K562 (cell line): ENCODE measurements around the gene BSPRY. TPM values are rescaled to one million over a fixed set of nuclear protein-coding genes. Genes with fewer than 3 reads are reported as not detected.
A peak's percentile ranks its signal among the peaks of the same experiment; 100 is the strongest.

ENCODE experiments used
- FOXK1 ChIP-seq: sonication (generic); formaldehyde crosslinking; IDR thresholded peaks from 2 replicates; pipeline ENCODE4 v1.8.0; 2022; ENCODE audit warnings: missing genetic modification reagents, mild to moderate bottlenecking, borderline replicate concordance
- KAT8 ChIP-seq: fragments of 450-650 bp; IDR thresholded peaks from 2 replicates; pipeline ENCODE4 v1.6.1; 2016; ENCODE audit warnings: low read depth, mild to moderate bottlenecking
- MYBL2 ChIP-seq, 2 experiments: fragments of 450-650 bp in 1 of 2; sonication (generic) in 1 of 2; formaldehyde crosslinking in 1 of 2; IDR thresholded peaks; 2 replicates each; pipeline versions ENCODE4 v1.6.1 to v1.8.1; 2017 to 2022; ENCODE audit warnings: borderline replicate concordance in 1 of 2, inconsistent platforms in 1 of 2, low read depth in 1 of 2, mild to moderate bottlenecking in 1 of 2, missing genetic modification reagents in 1 of 2, moderate library complexity in 1 of 2
- PHF8 ChIP-seq: fragments of 200-600 bp; sonication (generic); IDR thresholded peaks from 2 replicates; pipeline ENCODE4 v1.6.1; 2012; ENCODE audit warnings: mixed run types, mild to moderate bottlenecking, inconsistent platforms, low read length, moderate library complexity, borderline replicate concordance
- POLR3A ChIP-seq: IDR thresholded peaks from 2 replicates; pipeline ENCODE4 v1.6.1; 2011; ENCODE audit warnings: borderline replicate concordance, mild to moderate bottlenecking, moderate library complexity; ENCODE audit not compliant: insufficient read length, insufficient read depth; ENCODE audit errors: extremely low read depth
- PTTG1 ChIP-seq: fragments of 450-650 bp; IDR thresholded peaks from 2 replicates; pipeline ENCODE4 v1.6.1; 2016; ENCODE audit warnings: low read depth, mild to moderate bottlenecking, missing genetic modification characterization, missing compliant biosample characterization
- PURB ChIP-seq: sonication (generic); formaldehyde crosslinking; IDR thresholded peaks from 2 replicates; pipeline ENCODE4 v1.9.0; 2021; ENCODE audit warnings: low read depth, mild to moderate bottlenecking, missing genetic modification reagents
- RFX7 ChIP-seq: fragments of 250-450 bp; sonication (Bioruptor Pico); IDR thresholded peaks from 2 replicates; pipeline ENCODE4 v1.5.1; 2021; ENCODE audit warnings: mild to moderate bottlenecking
- SIX5 ChIP-seq, 2 experiments: IDR thresholded peaks; 2 replicates each; pipeline ENCODE4 v1.6.1; 2011; ENCODE audit warnings: low read length in 2 of 2, borderline replicate concordance in 1 of 2, low read depth in 1 of 2, mild to moderate bottlenecking in 1 of 2, moderate library complexity in 1 of 2; ENCODE audit not compliant: insufficient read depth in 1 of 2
- SMARCA4 ChIP-seq: fragments of 450-650 bp; IDR thresholded peaks from 2 replicates; pipeline ENCODE4 v1.6.1; 2016
- SMARCE1 ChIP-seq: fragments of 450-650 bp; IDR thresholded peaks from 2 replicates; pipeline ENCODE4 v1.7.1; 2016; ENCODE audit warnings: mild to moderate bottlenecking
- SP2 ChIP-seq: IDR thresholded peaks from 2 replicates; pipeline ENCODE4 v1.6.1; 2011; ENCODE audit warnings: mild to moderate bottlenecking, low read depth, low read length, moderate library complexity; ENCODE audit not compliant: poor library complexity, severe bottlenecking; ENCODE audit errors: extremely low read depth
- TAF15 ChIP-seq: fragments of 200-400 bp; formaldehyde crosslinking; IDR thresholded peaks from 2 replicates; pipeline ENCODE4 v1.6.1; 2017; ENCODE audit warnings: mild to moderate bottlenecking, low read depth, low read length, moderate library complexity
- ZBTB34 ChIP-seq: fragments of 250-450 bp; sonication (Bioruptor Pico); IDR thresholded peaks from 2 replicates; pipeline ENCODE4 v1.8.0; 2021; ENCODE audit warnings: mild to moderate bottlenecking, moderate library complexity
- ZNF253 ChIP-seq: fragments of 250-450 bp; sonication (Bioruptor Pico); conservative IDR thresholded peaks from 2 replicates; pipeline ENCODE4 v1.6.1; 2021; ENCODE audit warnings: mild to moderate bottlenecking
- ZNF445 ChIP-seq: fragments of 250-450 bp; sonication (Bioruptor Pico); IDR thresholded peaks from 2 replicates; pipeline ENCODE4 v1.4.0; 2020; ENCODE audit warnings: low read depth, mild to moderate bottlenecking, moderate library complexity
- ZNF586 ChIP-seq: fragments of 450-650 bp; formaldehyde crosslinking; conservative IDR thresholded peaks from 2 replicates; pipeline ENCODE4 v1.4.0; 2020; ENCODE audit warnings: mild to moderate bottlenecking, moderate library complexity
- polyA plus RNA-seq, 8 experiments: library from polyadenylated mRNA; depleted of rRNA in 4 of 8; stranded (reverse) in 5 of 8; unstranded in 3 of 8; fragments of >200 nt; fragmentation: Nextera tagmentation in 2 of 8; fragmentation: Illumina TruSeq in 1 of 8; extraction: Ambion mirVana in 2 of 8; extraction: Trizol in 1 of 8; gene quantifications; 2 replicates each; pipeline versions ENCODE4 v1.2.1 to v1.2.3, GENCODE V29; 2011 to 2014; ENCODE audit warnings: inconsistent platforms in 1 of 8, missing spikeins in 1 of 8
- total RNA-seq, 7 experiments: library from RNA; depleted of rRNA in 6 of 7; stranded (reverse); fragments of >200 nt in 6 of 7; fragmentation: Illumina TruSeq in 2 of 7; extraction: Trizol in 2 of 7; gene quantifications; 2 replicates each; pipeline versions ENCODE4 v1.2.1 to v1.2.3, GENCODE V29; 2011 to 2021; ENCODE audit warnings: low replicate concordance in 1 of 7
- TF ChIP-seq, protein P1 (sequence below): sonication (generic); formaldehyde crosslinking; IDR thresholded peaks from 2 replicates; pipeline ENCODE4 v1.8.0; 2022; ENCODE audit warnings: mild to moderate bottlenecking, missing genetic modification reagents
- TF ChIP-seq, protein P2 (sequence below): fragments of 250-450 bp; sonication (Bioruptor Pico); IDR thresholded peaks from 2 replicates; pipeline ENCODE4 v1.8.0; 2022; ENCODE audit warnings: moderate library complexity, mild to moderate bottlenecking, inconsistent platforms
- TF ChIP-seq, protein P3 (sequence below): sonication (generic); formaldehyde crosslinking; IDR thresholded peaks from 2 replicates; pipeline ENCODE4 v1.8.1; 2023; ENCODE audit warnings: mild to moderate bottlenecking, missing genetic modification reagents

BSPRY gene
- total and polyA plus RNA-seq, 9 of the 15 experiments (the other 6 are each of a cell fraction or from before 2014, with no cell fraction given) = 0.07 to 0.67 (median 0.18) TPM

DNA sequence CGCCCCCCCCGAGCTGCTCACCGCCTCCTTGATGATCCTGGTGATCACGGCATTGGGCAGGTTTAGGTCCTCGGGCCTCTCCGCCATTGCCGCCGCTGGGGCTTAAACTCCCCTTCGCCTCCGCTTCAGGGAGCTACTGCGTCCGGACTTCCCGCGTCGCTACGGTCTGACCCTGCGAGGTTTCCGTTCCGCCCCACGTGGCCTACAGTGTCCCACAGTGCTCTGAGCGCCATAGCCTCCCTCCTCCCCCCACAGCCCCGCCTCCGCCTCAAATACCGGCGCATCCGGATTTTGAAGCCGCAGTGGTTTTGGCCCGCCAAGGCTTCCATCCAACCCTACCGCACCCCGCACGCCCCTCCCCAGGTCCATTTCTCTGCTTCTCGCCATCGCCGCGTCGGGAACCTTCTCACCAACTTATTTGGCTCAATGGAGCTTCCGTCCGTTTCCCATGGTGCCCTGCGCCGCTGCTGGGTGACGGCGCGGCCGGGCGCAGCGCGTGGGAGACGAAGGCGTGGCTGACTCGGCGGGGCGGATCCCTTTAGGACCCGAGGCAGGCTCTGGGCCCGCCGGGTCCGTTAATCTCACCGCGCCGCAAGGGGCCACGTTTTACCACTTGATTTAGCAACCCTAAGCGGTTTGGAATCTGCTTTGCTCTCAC is 61.0 kb downstream of the BSPRY start, which contains the start of the genes C9orf43 and POLE3 (continued):
- TF ChIP-seq, protein P1, sequence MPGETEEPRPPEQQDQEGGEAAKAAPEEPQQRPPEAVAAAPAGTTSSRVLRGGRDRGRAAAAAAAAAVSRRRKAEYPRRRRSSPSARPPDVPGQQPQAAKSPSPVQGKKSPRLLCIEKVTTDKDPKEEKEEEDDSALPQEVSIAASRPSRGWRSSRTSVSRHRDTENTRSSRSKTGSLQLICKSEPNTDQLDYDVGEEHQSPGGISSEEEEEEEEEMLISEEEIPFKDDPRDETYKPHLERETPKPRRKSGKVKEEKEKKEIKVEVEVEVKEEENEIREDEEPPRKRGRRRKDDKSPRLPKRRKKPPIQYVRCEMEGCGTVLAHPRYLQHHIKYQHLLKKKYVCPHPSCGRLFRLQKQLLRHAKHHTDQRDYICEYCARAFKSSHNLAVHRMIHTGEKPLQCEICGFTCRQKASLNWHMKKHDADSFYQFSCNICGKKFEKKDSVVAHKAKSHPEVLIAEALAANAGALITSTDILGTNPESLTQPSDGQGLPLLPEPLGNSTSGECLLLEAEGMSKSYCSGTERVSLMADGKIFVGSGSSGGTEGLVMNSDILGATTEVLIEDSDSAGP (CRISPR knock-in tag) = peak; percentile 59; the same call in 1 of the 2 replicates
- TF ChIP-seq PTTG1 (tag) (no peak), SMARCE1 (no peak), ZBTB34 (CRISPR knock-in tag) (no peak), SIX5 (IDR thresholded peaks at IDR 0.05; ENCODE audit: borderline replicate concordance in 1 of 2, insufficient read depth in 1 of 2, low read depth in 1 of 2, low read length in 2 of 2) (no peak), ZNF586 (CRISPR knock-in tag) (no peak), TAF15 (no peak), SMARCA4 (no peak), POLR3A (no peak), FOXK1 (CRISPR knock-in tag) (peak; percentile 8; the same call in 1 of the 2 replicates), PHF8 (peak; percentile 81; the same call in 1 of the 2 replicates), ZNF253 (CRISPR knock-in tag) (no peak), MYBL2 (IDR thresholded peaks at IDR 0.05; ENCODE audit: low read depth) (peak; percentile 73), MYBL2 (CRISPR knock-in tag; IDR thresholded peaks at IDR 0.05; ENCODE audit: borderline replicate concordance) (no peak), PURB (no peak), SP2 (no peak), KAT8 (no peak), RFX7 (CRISPR knock-in tag) (no peak), ZNF445 (CRISPR knock-in tag) (no peak)
- TF ChIP-seq, protein P2, sequence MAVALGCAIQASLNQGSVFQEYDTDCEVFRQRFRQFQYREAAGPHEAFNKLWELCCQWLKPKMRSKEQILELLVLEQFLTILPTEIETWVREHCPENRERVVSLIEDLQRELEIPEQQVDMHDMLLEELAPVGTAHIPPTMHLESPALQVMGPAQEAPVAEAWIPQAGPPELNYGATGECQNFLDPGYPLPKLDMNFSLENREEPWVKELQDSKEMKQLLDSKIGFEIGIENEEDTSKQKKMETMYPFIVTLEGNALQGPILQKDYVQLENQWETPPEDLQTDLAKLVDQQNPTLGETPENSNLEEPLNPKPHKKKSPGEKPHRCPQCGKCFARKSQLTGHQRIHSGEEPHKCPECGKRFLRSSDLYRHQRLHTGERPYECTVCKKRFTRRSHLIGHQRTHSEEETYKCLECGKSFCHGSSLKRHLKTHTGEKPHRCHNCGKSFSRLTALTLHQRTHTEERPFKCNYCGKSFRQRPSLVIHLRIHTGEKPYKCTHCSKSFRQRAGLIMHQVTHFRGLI (CRISPR knock-in tag) = no peak
- TF ChIP-seq, protein P3, sequence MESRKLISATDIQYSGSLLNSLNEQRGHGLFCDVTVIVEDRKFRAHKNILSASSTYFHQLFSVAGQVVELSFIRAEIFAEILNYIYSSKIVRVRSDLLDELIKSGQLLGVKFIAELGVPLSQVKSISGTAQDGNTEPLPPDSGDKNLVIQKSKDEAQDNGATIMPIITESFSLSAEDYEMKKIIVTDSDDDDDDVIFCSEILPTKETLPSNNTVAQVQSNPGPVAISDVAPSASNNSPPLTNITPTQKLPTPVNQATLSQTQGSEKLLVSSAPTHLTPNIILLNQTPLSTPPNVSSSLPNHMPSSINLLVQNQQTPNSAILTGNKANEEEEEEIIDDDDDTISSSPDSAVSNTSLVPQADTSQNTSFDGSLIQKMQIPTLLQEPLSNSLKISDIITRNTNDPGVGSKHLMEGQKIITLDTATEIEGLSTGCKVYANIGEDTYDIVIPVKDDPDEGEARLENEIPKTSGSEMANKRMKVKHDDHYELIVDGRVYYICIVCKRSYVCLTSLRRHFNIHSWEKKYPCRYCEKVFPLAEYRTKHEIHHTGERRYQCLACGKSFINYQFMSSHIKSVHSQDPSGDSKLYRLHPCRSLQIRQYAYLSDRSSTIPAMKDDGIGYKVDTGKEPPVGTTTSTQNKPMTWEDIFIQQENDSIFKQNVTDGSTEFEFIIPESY = peak; percentile 72; the same call in 1 of the 2 replicates
